KOPT-K1 (cell line): Measurements from ENCODE around the gene TRIM69.
A peak's percentile ranks its signal among the peaks of the same experiment; 100 is the strongest.
"Not testable (repeated sequence)": the region's sequence is repeated elsewhere in the genome, so short reads cannot be mapped to it uniquely, and the experiment has no call there.

Experiments used
- H3K27ac ChIP-seq: fragments of 200-600 bp; sonication (generic); 2 replicates; pipeline ENCODE4 v1.5.1; 2016; ENCODE audit warnings: antibody characterized with exemption, mild to moderate bottlenecking, low read depth, low read length; ENCODE audit not compliant: poor library complexity, severe bottlenecking
- H3K36me3 ChIP-seq: fragments of 200-600 bp; sonication (generic); 2 replicates; pipeline ENCODE4 v1.5.1; 2017; ENCODE audit warnings: antibody characterized with exemption, mild to moderate bottlenecking, low read length, moderate library complexity; ENCODE audit not compliant: insufficient read depth
- H3K9me3 ChIP-seq: fragments of 200-600 bp; sonication (generic); 2 replicates; pipeline ENCODE4 v1.5.1; 2017; ENCODE audit warnings: antibody characterized with exemption, low read length, mild to moderate bottlenecking; ENCODE audit not compliant: insufficient read depth, poor library complexity, severe bottlenecking

Gene TRIM69

GRCh38 chr15:44726568-44727484 is 9.5 kb upstream of the TRIM69 start:
- H3K36me3 ChIP-seq = peaks cover 6% of the 10 kb centered on the region; the same call in 1 of the 2 replicates
- H3K27ac ChIP-seq = peak overlapping the region; percentile 96
- no peaks in the 10 kb centered on the region for H3K9me3 ChIP-seq

DNA sequence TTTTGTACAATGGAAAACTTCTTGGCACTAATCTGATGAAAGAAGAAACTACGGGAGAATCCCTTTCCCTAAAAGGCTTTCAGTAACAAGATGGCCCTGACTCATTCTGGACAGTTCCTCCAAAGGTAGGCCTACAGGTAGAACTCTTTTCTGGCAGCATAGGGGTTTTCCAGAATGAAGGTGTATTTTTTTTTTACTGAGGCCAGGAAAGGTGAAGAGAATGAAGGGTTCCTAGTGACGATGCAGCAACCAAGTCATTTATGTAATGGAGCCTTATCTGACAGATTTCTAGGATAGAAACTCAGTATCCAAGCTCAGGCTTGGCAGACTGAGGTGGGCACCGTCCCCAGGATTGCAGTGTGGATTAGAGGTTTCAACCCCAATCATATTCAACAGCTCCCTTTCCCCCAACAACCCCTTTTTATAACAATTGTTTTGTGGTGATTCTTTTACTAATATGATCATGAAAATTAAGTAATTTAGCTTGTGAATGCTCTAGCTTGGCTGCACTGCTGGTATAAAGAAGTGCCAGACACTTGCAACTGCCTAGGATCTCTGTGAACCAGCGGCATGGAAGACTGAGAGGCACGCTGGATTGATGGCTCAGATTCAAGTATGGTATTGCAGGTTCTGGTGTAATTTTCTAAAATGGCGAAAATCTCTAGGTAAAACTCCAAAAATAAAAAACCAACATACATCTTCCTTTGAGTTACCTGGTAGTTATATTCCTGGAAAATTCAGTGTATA is 8.7 kb upstream of the TRIM69 start:
- H3K27ac ChIP-seq = peak overlapping the region; percentile 96
- H3K36me3 ChIP-seq = peaks cover 14% of the 10 kb centered on the region; the same call in 1 of the 2 replicates
- H3K9me3 ChIP-seq = no peaks in the 10 kb centered on the region

DNA sequence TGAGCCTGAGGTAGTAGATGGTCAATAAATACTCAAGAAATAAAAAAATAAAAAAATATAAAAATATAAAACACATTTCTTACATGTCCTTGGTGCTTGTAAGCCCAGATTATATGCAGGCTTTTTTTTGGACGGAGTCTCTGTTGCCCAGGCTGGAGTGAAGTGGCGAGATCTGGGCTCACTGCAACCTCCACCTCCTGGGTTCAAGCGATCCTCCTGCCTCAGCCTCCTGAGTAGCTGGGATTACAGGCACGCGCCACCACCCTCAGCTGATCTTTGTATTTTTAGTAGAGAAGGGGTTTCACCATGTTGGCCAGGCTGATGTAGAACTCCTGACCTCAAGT is 8.1 kb upstream of the TRIM69 start:
- Histone ChIP-seq H3K27ac (peak overlapping the region; percentile 96), H3K36me3 (peaks cover 14% of the 10 kb centered on the region; the same call in 1 of the 2 replicates)
- not testable (repeated sequence) for H3K9me3 ChIP-seq

- Histone ChIP-seq H3K36me3 (peaks cover 14% of the 10 kb centered on the region; the same call in 1 of the 2 replicates), H3K9me3 (no peaks in the 10 kb centered on the region), H3K27ac (peak overlapping the region; percentile 96)
These were observed 7.5 kb upstream of the TRIM69 start for GRCh38 chr15:44728576-44729407.

DNA sequence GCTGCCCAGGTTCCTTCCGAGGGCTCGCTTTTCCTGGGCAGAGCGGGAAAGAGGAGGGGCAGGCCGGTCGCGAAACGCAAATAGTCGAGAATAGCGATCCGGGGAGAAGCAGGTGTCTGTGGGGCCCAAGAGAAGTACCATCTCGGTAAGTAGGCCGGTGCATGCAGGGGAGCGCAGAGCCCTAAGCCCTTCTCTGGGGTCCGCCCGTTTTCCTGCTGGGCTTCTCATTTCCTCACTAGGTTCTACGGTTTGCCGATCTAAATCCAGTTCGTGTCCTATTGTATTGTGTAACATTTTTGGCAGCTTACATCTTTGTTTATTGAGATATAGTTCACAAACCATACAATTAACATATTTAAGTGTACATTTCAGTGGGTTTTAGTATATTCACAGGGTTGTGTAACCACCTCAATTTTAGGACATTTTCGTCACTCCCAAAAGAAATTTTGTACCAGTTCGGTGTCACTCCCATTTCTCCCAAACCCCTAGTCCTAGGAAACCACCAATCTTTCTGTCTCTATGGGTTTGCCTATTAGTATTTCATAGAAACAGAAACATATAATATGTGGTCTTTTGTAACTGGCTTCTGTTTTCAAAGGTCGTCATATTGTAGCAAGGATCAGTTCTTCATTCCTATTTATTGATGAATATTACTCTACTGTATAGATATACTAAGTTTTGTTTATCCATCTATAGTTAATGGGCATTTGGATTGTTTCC is 6.8 kb upstream of the TRIM69 start:
- H3K36me3 ChIP-seq = peaks cover 14% of the 10 kb centered on the region; the same call in 1 of the 2 replicates
- peak overlapping the region; percentile 96 for H3K27ac ChIP-seq
- H3K9me3 ChIP-seq = no peaks in the 10 kb centered on the region

DNA sequence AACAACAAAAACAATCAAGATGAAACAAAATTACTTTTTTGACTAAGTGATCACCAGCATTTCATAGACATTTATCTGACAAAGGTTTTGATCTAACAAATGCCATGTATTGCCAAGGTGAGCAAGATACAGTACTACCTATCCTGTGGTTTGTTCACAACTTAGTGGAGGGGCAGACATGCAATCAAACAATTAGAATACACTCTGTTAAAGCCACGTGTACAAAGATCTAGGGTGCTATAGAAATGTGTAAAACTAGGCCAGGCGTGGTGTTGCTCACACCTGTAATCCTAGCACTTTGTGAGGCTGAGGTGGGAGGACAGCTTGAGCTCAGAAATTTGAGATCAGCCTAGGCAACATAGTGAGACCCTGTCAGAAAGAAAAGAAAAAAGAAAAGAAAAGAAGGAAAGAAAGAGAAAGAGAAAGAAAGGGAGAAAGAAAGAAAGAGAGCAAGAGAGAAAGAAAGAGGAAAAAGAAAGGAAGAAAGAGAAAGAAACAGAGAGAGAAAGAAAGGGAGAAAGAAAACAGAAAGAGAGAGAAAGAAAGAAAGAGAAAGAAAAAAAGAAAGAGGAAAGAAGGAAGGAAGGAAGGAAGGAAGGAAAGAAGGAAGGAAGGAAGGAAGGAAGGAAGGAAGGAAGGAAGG is 1.4 kb upstream of the TRIM69 start:
- Histone ChIP-seq H3K36me3 (peaks cover 14% of the 10 kb centered on the region; the same call in 1 of the 2 replicates), H3K27ac (no peak overlapping the region), H3K9me3 (no peaks in the 10 kb centered on the region)

- no peaks in the 10 kb centered on the region for H3K9me3 ChIP-seq
- peak overlapping the region; percentile 40 for H3K27ac ChIP-seq
- H3K36me3 ChIP-seq = peaks cover 14% of the 10 kb centered on the region; the same call in 1 of the 2 replicates
These were observed 697 bp upstream of the TRIM69 start for GRCh38 chr15:44735482-44736180.

- Histone ChIP-seq H3K9me3 (no peaks in the 10 kb centered on the region), H3K27ac (no peak overlapping the region), H3K36me3 (no peaks in the 10 kb centered on the region)
These were observed 2.1 kb downstream of the TRIM69 start for GRCh38 chr15:44738340-44738984.

- not testable (repeated sequence) for H3K9me3 ChIP-seq, H3K27ac ChIP-seq, H3K36me3 ChIP-seq
These were observed 3.0 kb downstream of the TRIM69 start for GRCh38 chr15:44739222-44739847.

GRCh38 chr15:44743454-44743853 is 7.1 kb downstream of the TRIM69 start:
- H3K9me3 ChIP-seq, H3K36me3 ChIP-seq, H3K27ac ChIP-seq: not testable (repeated sequence)

- Histone ChIP-seq H3K27ac (no peak overlapping the region), H3K36me3 (no peaks in the 10 kb centered on the region), H3K9me3 (peaks cover 10% of the 10 kb centered on the region)
These were observed 17.0 kb downstream of the TRIM69 start for GRCh38 chr15:44753345-44753744.

- no peaks in the 10 kb centered on the region for H3K36me3 ChIP-seq
- H3K9me3 ChIP-seq = no peaks in the 10 kb centered on the region
- H3K27ac ChIP-seq = no peak overlapping the region
These were observed 26.9 kb downstream of the TRIM69 start for GRCh38 chr15:44763187-44763586.

DNA sequence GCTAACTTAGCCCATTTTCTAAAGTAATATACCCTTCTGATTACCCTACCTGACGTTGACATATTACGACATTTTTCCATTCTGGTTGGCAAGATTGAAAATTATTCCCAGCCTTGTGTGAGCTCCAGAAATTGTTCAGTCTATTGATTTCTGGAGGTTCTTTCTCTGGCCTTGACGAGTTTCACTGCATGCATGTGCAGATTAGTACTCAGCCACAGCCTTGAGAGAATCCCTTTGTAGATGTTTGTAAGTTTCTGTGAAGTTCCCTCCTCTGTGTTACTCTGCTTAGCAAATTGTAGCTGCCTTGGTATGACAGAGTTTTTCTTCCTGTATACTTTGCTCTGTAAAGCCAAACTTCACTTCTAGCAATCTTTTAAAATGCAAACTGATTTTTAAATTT is 27.5 kb downstream of the TRIM69 start:
- Histone ChIP-seq H3K9me3 (no peaks in the 10 kb centered on the region), H3K27ac (no peak overlapping the region), H3K36me3 (no peaks in the 10 kb centered on the region)
